Occipital lobe (tissue), 2 donors: ENCODE measurements around the gene SORCS2. TPM values are rescaled to one million over a fixed set of nuclear protein-coding genes. Genes with fewer than 3 reads are reported as not detected.
A peak's percentile ranks its signal among the peaks of the same experiment; 100 is the strongest.

Experiments
- DNase-seq: peaks from one replicate; lab custom pipeline; 2025; lab: John Stamatoyannopoulos, UW
- total RNA-seq: library from RNA; depleted of rRNA; stranded (reverse); fragments of >200 nt; gene quantifications from one replicate; pipeline ENCODE4 v1.2.3, GENCODE V29; 2014

SORCS2 gene
- total RNA-seq, 1 donor from 2014 or later: 4.1 TPM

DNA sequence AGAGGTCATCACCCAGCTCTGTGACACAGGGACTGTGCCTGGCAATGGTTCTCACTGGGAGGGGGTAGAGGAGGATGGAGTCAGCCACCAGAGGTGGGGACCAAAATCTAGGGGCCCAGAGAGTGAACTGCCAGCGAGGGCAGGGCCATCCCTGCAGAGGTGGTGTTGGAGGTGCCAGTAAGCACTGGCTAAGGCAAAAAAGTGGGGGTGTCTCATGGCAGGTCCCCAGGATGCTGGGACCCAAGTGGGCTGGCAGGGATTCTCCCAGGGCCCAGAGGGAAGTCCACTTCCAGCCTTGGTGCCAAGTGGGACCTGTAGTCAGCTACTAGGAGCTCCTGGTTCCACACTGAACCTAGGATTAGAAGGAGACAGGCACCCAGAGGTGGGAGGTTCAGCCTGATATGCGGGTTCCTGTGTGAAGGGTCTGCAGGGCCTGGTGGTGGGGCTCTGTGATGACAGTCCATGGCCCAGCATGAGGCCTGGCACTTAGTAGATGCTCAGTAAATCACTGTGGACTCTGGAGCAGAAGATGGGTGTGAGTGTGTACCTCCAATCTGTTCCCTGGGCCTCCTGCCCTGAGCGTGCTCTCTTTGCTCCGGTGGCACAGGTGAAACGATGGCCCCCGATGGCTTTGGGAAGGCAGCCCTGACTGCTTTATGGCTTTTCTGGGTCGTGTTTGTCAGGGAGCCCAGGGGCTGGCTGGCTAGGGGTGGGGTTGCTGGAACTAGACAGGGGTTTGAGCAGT lies 160.9 kb downstream of the SORCS2 start:
- DNase-seq: no peak

DNA sequence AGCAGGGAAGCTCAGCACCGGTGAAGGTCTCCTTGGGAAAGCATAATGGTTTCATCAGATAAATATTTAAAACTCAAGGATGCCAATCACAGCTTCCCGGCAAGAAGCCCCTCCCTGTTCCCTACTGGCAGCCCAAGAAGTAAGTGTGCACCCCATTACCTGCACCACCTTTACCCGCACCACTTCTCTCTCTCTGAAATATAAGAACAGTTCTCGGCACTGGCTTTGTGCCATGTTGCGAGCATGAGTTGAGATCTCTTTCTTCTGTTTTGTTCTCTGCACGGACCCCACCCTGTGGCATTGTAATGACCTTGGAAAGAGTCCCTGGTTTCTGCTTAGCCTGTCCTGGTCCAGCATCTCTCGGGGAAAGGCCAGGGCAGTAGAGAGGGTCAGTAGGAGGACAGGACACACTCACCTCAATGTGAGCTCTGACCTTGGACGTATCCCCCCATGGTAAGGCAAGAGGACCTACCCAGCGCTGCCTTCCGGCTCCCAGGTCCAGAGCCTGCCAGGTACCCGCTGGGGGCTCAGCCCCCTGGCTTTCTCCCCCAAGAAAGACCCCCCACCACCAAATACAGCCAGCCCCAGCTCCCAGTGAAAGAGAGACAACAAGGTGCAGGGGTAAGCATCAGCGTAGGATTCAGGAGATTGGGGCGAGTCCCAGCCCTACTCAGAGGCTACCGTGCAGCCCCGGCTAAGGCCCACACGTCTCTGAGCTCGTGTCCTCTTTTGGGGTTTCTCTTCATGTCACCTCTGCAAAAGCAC lies 161.7 kb downstream of the SORCS2 start:
- DNase-seq: no peak

DNA sequence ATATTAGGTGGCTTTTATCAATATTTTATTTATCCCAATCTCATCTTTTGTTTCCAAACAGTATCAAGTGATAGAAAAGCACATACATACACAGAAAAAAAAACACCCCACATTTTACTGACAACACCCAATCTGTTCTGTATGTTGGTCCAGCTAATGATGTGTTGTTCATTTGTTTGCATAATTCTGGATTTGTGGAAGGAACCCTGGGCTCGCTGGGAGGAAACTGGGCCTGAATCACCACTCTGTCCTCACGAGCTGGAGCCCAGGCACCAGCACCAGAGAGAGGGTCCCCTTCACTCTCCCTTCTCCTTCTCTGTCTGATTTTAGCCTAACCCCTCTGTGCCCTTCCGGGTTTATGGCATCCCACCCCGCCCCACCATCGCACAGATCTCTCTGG lies 162.6 kb downstream of the SORCS2 start:
- DNase-seq: no peak

DNA sequence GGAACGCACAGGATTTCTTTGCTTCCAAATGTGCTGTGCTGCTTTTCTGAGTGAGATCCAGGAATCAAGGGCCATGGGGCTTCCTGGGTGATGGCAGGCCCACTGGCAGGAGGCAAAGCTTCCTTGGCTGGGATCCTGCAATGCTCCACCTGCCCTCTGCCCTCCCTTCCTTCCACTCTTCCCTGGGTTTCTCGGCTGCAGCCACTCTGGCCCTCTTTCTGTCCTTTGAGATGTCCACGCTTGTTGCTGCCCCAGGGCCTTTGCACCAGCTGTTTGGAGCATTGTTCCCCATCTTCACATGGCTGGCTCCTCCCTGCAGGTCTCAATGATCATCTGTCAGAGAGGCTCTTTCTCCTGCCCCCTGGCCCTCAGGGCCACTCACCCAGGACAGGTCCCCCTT lies 163.5 kb downstream of the SORCS2 start:
- no peak for DNase-seq

DNA sequence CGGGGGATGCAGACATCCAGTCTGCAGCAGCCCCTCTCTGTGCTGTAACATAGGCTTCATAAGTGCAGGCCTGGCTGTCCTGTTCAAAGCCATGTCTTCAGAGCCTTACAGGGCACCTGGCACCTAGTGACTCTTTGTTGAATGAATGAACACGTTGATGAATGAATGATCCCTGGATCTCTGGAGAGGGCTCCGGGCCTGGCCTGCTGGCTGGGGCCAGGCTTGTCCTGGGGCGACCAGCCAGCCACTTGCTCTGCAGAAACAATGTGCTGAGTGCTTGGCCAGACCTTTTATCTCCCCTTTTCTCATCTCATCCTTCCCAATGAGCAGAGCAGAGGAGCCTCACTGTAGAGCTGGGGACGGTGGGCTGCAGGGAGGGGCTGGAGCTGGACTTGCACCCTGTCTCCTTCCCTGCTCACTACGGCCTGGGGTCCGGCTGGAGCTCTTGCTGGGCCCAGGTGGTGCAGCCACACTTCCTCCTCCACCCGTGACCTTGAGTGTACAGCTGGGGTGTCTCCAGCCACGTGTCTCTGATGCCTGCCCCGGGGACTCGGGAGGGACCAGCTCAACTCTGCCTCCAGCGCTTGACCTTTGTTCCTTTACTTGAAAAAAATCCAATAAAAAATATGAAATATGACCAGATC lies 164.5 kb downstream of the SORCS2 start:
- no peak for DNase-seq

DNA sequence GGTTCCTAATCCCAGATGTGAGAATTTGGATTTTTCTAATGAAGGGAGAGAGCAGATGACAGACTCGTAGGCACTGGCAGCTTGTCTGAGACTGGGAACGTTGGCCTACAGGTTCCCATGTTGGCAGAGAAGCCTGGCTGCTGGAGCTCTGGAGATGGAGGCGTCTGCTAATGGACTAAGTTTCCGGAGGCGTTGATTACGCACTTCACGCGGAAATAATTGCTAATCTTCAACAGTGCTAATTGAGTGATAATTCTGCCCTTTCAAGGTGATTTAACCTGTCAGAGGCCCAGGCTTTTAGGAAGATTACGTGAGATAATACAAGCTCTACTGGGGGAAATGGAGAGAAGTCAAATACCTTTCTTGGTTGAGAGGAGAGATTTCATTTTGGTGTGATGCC lies 165.0 kb downstream of the SORCS2 start:
- DNase-seq: no peak

DNA sequence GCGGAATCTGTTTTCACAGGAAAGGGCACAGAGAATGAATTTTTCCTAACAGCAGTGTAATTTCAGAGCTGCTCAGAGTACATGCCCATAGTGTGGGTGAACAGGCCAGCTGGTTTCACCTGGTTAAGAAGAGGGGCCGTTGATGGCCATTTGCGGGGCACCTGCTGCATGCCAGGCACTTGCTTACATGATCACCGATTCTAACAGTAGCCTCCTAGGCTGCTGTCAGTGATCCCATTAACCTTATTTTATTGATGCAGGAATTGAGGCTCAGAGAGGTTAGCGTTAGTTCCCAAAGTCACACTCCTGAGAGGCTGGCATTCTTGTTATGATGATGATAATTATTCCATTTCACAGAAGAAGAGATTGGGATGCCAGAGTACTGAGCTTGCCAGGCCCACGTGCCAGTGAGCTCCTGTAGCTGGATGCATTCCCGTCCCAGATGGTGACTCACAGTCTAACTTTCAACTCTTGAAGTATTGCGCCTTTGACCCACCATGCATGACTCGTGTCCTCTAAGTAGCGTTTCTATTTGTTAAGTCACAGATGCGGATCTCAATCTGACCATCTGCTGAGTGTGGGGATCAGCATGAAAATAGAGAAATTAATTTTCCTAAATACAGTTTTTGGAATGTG lies 165.9 kb downstream of the SORCS2 start:
- peak; percentile 42 for DNase-seq

DNA sequence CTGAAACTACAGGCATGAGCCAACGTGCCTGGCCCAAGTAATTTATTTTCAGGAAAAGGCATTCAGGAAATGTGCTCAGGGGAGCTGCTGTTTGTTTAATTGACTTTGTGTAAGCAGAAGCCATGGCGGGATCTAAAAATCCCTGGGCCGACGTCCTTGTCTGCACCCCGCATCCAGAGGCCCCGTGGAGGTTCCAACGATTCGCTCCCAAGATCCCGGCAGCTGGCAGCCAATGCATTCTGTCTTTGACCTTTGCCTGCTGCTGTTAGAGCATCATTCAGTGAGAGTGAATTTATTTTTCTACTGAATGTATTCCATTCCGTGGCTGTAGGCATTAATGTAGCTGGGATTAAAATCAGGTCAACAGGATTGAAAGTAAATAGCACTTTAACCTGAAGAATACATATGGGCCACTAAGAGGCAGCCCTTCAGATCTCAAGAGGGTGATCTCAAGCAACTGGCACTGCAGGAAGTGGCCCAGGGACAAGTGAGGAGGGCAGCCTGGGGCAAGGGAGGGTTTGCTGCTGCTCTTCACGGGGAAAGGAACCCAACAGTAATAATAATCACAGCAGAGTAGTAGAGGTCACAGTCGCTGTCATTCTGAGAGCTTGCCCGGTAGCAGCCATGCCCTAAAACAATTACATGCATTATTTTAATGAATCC lies 167.2 kb downstream of the SORCS2 start:
- no peak for DNase-seq

DNA sequence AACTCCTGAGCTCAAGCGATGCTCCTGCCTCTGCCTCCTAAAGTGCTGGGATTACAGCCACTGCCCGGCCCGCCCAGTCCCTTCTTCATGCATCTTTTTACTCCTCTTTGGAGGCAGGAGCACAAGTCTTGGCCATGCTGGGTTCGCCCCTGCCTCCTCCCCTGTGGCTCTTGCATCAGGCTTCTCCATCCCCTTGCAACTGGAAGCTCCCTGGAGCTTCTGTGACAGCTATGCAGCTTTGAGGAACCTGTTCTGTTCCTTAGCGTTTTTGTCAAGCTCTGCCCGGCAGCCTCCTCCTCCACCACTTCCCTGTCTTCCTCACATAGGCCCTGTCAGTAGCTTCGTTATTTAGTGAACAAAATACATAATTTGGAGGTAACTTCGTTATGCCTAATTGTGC lies 168.5 kb downstream of the SORCS2 start:
- no peak for DNase-seq

DNA sequence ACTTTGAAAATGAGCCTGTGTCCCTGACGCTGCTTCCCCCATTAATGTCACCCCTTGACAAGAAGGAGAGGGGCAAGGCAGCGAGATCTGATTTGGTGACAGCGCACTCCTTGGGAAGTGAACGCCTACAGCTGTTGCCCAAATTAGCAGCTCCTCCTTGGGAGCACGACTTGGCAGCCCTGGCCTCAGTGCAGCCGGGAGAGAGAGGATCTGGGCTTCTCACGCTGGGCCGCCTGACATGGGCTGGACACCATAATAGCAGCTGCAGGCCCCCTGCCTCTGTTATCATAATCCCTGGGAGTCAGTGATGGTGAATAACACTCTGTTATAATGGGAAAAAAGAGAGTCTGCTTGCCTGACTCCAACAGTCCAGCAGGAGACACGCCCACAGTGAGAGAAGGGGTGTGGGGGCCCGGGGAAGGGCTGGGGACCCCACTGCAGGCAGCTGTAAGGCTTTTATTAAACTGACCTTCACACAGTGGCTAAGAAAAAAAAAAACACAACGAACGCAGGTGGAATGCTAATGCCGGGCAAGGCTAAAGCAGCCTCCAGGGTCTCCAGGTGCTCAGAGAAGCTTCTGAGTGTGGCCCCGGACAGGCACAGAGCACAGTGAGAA lies 169.1 kb downstream of the SORCS2 start:
- DNase-seq: no peak

DNA sequence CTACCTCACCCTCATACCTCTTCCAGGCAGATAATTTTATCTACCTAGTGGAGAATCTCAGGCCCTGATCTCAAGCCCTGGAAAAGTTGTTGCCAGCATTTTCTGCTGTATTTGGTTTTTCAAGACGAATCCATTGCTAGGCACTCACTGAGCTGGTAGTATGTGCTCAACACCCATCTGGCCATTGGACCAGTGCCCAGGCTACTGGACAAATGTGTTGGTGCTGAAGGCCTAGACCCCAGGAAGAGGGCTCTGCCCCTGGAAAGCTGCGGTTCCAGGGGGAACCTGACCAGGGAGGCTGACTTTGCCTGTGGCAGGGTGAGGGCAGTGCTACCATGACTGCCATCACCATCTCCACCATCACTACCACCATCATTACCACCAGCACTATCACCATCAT lies 170.0 kb downstream of the SORCS2 start:
- DNase-seq: no peak

DNA sequence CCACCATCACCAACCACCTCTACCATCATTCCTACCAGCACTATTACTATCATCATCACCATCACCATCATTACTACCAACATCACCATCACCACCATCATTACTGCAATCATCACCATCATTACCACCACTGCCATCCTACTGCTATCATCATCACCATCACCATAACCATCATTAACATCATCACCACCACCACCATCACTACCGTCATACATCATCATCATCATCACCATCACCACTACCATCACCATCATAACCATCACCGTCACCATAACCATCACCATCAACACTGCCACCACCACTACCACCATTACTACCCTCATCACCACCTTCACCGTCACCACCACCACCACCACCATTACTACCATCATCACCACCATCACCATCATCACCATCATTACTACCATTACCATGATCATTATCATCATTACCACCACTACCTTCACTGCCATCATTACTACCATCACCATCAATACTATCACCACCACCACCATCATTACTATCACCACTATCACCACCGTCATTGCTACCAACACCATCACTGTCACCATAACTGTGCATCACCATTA lies 170.6 kb downstream of the SORCS2 start:
- no peak for DNase-seq

DNA sequence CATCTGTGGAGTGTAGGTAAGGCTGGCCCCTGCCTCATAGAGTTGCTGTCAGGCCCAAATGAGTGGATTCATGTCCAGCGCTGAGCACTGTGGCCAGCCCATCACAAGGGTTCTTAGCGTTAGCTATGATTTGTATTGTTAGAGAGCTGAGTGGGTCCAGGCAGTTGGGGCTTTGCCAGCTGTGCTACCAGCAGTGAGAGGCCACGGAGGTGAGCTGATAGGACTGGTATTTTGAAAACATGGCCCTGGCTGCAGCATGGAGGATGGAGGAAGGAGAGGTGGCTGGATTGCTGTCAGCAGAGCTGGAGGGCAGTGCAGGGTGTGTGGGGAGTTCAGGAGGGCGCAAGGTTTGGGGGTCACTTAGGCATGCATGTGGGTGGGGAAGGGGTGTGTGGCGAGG lies 172.6 kb downstream of the SORCS2 start:
- DNase-seq: no peak

DNA sequence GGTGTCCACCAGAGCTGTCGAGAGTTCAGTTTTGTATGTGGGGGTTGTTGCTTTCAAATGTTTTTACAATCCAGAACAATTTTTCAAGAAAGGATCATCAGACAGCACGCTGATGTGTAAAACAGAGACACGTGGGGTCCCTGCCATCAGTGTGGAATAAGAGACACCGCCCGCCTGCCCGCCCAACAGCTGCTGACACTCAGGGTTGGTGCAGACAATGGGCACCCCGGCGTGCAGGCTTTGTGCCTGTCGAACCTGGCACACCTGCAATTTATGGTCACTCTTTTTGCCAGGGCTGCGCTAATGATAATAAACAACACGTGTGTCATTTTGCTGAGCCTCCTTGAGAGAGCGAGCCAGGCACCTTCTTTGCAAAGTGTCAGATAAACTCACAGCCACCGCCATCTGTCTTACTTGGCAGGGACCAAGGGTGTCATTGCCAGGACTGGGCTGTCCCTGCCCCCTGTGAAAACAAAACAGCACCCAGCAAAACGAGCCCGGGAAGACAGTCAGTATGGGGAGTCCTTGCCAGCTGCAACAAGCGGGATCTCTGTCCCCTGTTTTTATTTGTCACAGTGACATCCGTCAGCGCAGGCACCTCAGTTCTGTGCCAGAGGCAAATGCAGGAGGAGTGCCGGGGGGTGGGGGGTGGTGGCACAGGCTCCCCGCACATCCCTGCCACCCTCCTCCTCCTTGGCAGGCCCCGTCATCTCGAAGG lies 173.3 kb downstream of the SORCS2 start:
- DNase-seq: peak; percentile 84

DNA sequence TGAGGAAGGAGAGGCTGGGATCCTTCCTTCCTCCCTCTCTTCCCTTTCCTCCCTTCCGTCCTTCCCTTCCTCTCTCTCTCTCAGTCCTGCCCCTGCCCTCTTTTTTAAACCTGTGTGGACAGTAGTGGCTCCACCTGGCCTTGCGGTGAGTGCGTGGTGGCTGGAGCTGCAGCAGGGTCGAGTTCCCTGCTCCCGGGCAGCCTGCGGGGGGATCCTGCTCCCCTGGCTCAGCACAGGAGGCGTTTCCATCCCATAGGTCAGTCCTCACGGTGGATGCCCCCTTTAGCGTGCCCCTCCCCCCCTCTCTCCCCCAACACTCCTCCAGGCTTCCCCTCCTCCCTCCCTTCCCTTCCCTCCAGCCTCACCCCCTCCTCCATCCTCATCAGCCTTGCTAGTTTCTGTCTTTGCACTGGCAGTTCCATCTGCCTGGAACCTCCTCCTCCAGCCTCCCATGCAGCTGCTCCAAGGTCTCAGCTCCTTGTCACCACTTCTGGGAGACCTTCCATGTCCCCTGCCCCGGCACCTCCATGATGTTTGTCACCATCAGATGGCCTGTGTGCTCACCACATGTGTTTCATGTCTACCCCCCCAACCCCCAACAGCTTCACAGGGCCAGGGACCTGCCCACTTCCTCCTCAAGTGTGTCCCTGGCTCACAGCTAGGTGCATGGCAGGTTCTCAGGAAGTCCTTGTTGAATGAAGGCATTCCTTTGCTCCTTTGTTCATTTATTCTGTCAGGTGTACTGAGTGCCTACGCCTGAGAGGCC lies 174.0 kb downstream of the SORCS2 start:
- DNase-seq: no peak

DNA sequence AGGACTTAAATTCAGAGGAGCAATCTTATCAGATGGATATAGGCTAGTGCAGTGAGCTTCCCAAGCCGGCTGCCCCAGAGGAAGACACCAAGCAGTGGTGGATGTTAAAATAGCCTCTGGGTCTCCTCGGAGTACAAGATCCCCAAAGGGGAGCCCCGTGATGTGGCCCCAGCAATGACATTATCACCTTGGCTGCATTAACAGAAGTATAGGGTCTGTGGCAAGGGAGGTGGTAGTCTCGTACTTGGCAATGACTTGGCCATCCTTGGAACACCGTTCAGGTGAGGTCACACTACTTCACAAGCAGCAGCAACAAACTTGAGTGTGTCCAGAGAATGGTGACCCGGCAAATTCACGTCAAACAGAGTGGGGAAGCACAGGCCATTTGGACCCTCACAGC lies 174.6 kb downstream of the SORCS2 start:
- no peak for DNase-seq

DNA sequence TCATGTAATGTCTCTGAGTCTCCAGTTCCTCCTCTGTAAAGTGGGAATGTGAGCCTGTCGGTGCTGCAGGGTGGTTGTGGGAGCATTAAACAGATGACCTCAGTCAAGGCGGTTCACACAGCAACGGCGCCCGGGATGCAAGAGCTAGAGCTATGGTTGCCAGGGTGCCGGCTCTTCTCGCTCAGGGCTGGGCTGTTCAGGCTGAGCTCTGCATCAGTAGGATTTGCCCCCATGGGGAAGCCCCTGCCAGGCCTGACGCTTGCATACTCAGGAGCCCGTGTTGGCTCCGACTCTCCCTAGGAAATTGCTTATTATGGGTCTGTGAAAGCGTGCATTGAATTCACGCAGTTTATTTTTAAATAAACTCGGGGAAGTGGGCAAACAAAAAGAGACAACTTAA lies 175.1 kb downstream of the SORCS2 start:
- DNase-seq: no peak

DNA sequence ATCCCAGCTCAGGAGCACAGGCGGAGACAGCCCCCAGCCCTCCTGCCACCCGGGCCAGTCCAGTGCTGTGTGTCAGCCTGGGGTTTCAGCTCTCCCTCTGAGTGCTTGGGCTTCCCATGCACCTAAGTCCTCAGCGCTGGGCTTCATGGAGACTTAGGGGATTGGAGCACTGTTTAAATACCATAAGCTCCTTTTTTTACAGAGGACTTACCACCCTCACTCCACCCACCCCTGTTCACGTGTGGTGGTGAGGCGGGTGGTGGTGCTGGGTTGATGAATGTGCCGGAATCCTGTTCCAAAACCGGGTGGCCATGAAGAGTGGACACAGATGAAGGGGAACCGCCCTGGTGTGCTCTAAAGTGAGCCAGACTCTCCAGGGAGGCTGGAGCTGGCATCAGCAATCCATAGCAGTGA lies 175.5 kb downstream of the SORCS2 start:
- no peak for DNase-seq

DNA sequence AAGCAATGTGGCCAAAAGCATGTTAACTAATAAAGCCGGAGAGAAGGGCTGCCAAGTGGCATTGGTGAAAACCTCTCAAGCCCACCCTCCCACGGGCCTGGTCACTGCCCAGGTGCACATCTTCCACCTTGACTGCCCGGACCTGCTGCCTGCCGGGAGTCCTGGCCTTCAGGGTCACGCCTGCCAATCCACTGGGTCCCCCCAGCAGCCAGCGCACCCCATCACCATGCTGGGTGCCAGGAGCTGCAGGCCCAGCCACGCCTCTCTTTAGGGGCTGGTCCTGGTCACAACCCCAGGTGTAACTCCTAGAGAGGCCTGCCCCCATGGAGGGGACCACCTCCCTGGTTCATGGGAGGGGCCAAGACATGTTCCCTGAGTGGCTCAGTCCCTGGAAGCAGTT lies 176.0 kb downstream of the SORCS2 start:
- no peak for DNase-seq
